HepG2 (cell line): ENCODE results near the gene PURB. TPM values are rescaled to one million over a fixed set of nuclear protein-coding genes. Genes with fewer than 3 reads are reported as not detected.

Experiments used
- ATF2 ChIP-seq: sonication (generic); formaldehyde crosslinking; IDR thresholded peaks from 2 replicates; pipeline ENCODE4 v1.4.0; 2020; ENCODE audit warnings: missing genetic modification reagents
- CREBL2 ChIP-seq: sonication (generic); formaldehyde crosslinking; IDR thresholded peaks from 2 replicates; pipeline ENCODE4 v1.8.1; 2023; ENCODE audit warnings: missing genetic modification reagents, mild to moderate bottlenecking, borderline replicate concordance
- DPF2 ChIP-seq: sonication (generic); formaldehyde crosslinking; IDR thresholded peaks from 2 replicates; pipeline ENCODE4 v1.4.0; 2020; ENCODE audit warnings: mild to moderate bottlenecking, low read depth, missing genetic modification reagents, borderline replicate concordance
- EHMT2 ChIP-seq: fragments of 200-600 bp; sonication (generic); IDR thresholded peaks from 2 replicates; pipeline ENCODE4 v1.7.0; 2017; ENCODE audit warnings: antibody characterized with exemption, low read depth, low read length, borderline replicate concordance
- FIP1L1 ChIP-seq: fragments of 200-400 bp; formaldehyde crosslinking; IDR thresholded peaks from 2 replicates; pipeline ENCODE4 v1.6.1; 2018; ENCODE audit warnings: low read depth, mild to moderate bottlenecking, low read length, moderate library complexity, borderline replicate concordance; ENCODE audit not compliant: insufficient read depth
- FOXA1 ChIP-seq, 2 experiments: fragments of 450-650 bp in 1 of 2; sonication (generic) in 1 of 2; formaldehyde crosslinking in 1 of 2; IDR thresholded peaks; 2 replicates each; pipeline versions ENCODE4 v1.4.0 to v1.6.1; 2016 to 2020; ENCODE audit warnings: missing genetic modification reagents in 1 of 2
- GMEB2 ChIP-seq: IDR thresholded peaks from 2 replicates; pipeline ENCODE4 v1.6.1; 2016; ENCODE audit warnings: missing biosample characterization, missing genetic modification reagents, low read depth
- KLF12 ChIP-seq: sonication (generic); formaldehyde crosslinking; IDR thresholded peaks from 2 replicates; pipeline ENCODE4 v1.4.0; 2020; ENCODE audit warnings: missing genetic modification reagents, borderline replicate concordance
- NFE2L2 ChIP-seq: fragments of 150-350 bp; IDR thresholded peaks from 2 replicates; pipeline ENCODE4 v1.6.1; 2014; ENCODE audit warnings: low read length
- POGK ChIP-seq: sonication (generic); formaldehyde crosslinking; conservative IDR thresholded peaks from 2 replicates; pipeline ENCODE4 v1.8.0; 2022; ENCODE audit warnings: mild to moderate bottlenecking, moderate library complexity, missing genetic modification reagents
- SOX13 ChIP-seq, 3 experiments: fragments of 450-650 bp in 1 of 3; sonication (generic) in 1 of 3; formaldehyde crosslinking in 1 of 3; IDR thresholded peaks in 2 of 3; conservative IDR thresholded peaks in 1 of 3; 2 replicates each; pipeline versions ENCODE4 v1.5.0 to v1.6.1; 2016 to 2020; ENCODE audit warnings: antibody characterized with exemption in 1 of 3, mild to moderate bottlenecking in 1 of 3, missing compliant biosample characterization in 1 of 3, missing genetic modification reagents in 1 of 3, moderate library complexity in 1 of 3
- ZBTB39 ChIP-seq: sonication (generic); formaldehyde crosslinking; IDR thresholded peaks from 2 replicates; pipeline ENCODE4 v1.5.0; 2020; ENCODE audit warnings: missing genetic modification reagents
- ZMYM2 ChIP-seq: sonication (generic); formaldehyde crosslinking; IDR thresholded peaks from 2 replicates; pipeline ENCODE4 v1.8.0; 2022; ENCODE audit warnings: mild to moderate bottlenecking, missing genetic modification reagents
- ZNF234 ChIP-seq: sonication (generic); formaldehyde crosslinking; conservative IDR thresholded peaks from 2 replicates; pipeline ENCODE4 v1.5.1; 2020; ENCODE audit warnings: mild to moderate bottlenecking, missing genetic modification reagents
- ZNF30 ChIP-seq: sonication (generic); formaldehyde crosslinking; IDR thresholded peaks from 2 replicates; pipeline ENCODE4 v1.5.0; 2020; ENCODE audit warnings: mild to moderate bottlenecking, missing genetic modification reagents
- ZNF703 ChIP-seq: sonication (generic); formaldehyde crosslinking; IDR thresholded peaks from 2 replicates; pipeline ENCODE4 v1.5.1; 2020; ENCODE audit warnings: missing genetic modification reagents, mild to moderate bottlenecking, moderate library complexity, borderline replicate concordance
- ZNF775 ChIP-seq: sonication (generic); formaldehyde crosslinking; IDR thresholded peaks from 2 replicates; pipeline ENCODE4 v1.4.0; 2020; ENCODE audit warnings: missing genetic modification reagents, mild to moderate bottlenecking, moderate library complexity, borderline replicate concordance
- polyA plus RNA-seq, 8 experiments: library from polyadenylated mRNA; depleted of rRNA in 3 of 8; stranded (reverse) in 7 of 8; unstranded in 1 of 8; fragments of >200 nt; fragmentation: Illumina TruSeq in 4 of 8; extraction: Trizol in 4 of 8; gene quantifications; 2 replicates each; pipeline versions ENCODE4 v1.2.1 to v1.2.3, GENCODE V29; 2011 to 2016; ENCODE audit warnings: low read depth in 4 of 8, missing spikeins in 1 of 8, mixed read lengths in 1 of 8; ENCODE audit not compliant: insufficient read depth in 1 of 8
- total RNA-seq, 5 experiments: library from RNA; depleted of rRNA; stranded (reverse); fragments of >200 nt; fragmentation: Illumina TruSeq; extraction: Trizol; gene quantifications; 2 replicates each; pipeline ENCODE4 v1.2.3, GENCODE V29; 2016; ENCODE audit warnings: low read depth in 1 of 5

Gene PURB
- total and polyA plus RNA-seq, 2 of the 13 experiments (the other 11 are each of a cell fraction or from before 2014, with no cell fraction given) = 2.3 to 4.3 TPM

GRCh38 chr7:44885394-44886317 is at the start of gene PURB (continued):
- TF ChIP-seq POGK (CRISPR knock-in tag) (peak; percentile 62; the same call in 1 of the 2 replicates), EHMT2 (no peak), ZNF234 (CRISPR knock-in tag) (no peak), ZNF775 (no peak), GMEB2 (CRISPR knock-in tag) (peak; percentile 85), FIP1L1 (no peak), DPF2 (CRISPR knock-in tag) (no peak), SOX13 (IDR thresholded peaks at IDR 0.05) (no peak), SOX13 (CRISPR knock-in tag; conservative IDR thresholded peaks at IDR 0.05 in 1 of 2, IDR thresholded peaks at IDR 0.05 in 1 of 2) (peak in 1 of 2 experiments; percentile 5; a peak in 1 of 4 replicates), ZBTB39 (no peak), NFE2L2 (no peak), KLF12 (CRISPR knock-in tag) (no peak), ZNF703 (CRISPR knock-in tag) (no peak), ZNF30 (CRISPR knock-in tag) (no peak), ZMYM2 (CRISPR knock-in tag) (no peak), ATF2 (CRISPR knock-in tag) (peak; percentile 85), FOXA1 (IDR thresholded peaks at IDR 0.05) (no peak), FOXA1 (CRISPR knock-in tag; IDR thresholded peaks at IDR 0.05) (no peak), CREBL2 (no peak)
